ENCODE data around the gene GRID1.

Gene GRID1

GRCh38 chr10:85570871-85571270 lies 795.7 kb downstream of the GRID1 start:
- TF ChIP-seq CTCF (IDR thresholded peaks at IDR 0.05; ENCODE audit: extremely low read depth, insufficient read depth, missing control alignments), result no peak
- no peak for DNase-seq (ENCODE audit: low spot score)
- in situ Hi-C loops (cut with MboI; ENCODE audit: low pct_unique_long_range_greater_than_20kb, low sequenced_read_pairs, unreplicated experiment), result no loop called here

DNA sequence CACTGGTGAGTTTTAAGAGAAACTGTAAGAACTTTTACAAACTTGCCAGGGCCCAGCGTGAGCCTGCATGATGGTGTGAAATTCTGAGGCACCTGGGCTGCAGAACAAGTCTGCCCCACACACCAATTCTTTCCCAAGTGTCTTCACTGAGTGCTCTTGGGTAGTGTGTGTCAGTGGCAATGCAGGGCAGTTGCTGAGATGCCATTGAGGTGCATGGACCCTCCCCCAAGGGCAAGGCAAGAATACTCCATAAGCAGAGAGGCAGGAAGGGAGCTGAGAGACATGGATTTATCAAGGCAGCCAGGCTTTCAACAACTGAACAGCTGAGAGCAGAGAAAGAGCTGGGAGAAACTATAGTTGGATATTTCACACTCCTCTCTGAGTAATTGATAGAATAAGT lies 801.2 kb downstream of the GRID1 start:
- DNase-seq (ENCODE audit: low spot score), result no peak
- TF ChIP-seq CTCF (IDR thresholded peaks at IDR 0.05; ENCODE audit: extremely low read depth, insufficient read depth, missing control alignments), result no peak
- in situ Hi-C loops (cut with MboI; ENCODE audit: low pct_unique_long_range_greater_than_20kb, low sequenced_read_pairs, unreplicated experiment), result no loop called here

- no peak for TF ChIP-seq CTCF (IDR thresholded peaks at IDR 0.05; ENCODE audit: extremely low read depth, insufficient read depth, missing control alignments)
- in situ Hi-C loops (cut with MboI; ENCODE audit: low pct_unique_long_range_greater_than_20kb, low sequenced_read_pairs, unreplicated experiment), result no loop called here
- no peak for DNase-seq (ENCODE audit: low spot score)
Observed at GRCh38 chr10:85558533-85558932, 808.1 kb downstream of the GRID1 start.

DNA sequence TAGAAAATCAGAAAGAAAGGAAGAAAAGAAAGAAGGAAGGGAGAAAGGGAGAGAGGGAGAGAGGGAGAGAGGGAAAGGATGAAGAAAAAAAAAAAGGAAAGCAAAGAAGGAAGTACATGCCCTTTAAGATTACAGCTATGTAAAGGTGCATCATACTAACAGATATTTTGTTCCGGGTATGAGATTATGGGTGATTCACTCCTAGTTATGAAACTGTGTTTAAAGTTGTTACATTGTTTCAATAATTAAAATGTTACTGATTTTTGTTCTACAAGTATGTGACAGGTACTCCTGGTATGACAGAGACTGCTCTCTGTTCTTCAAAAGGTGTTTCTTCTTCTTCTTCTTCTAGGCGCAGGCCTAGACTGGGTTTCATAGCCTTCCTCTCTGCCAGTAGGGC lies 808.9 kb downstream of the GRID1 start:
- no peak for DNase-seq (ENCODE audit: low spot score)
- in situ Hi-C loops (cut with MboI; ENCODE audit: low pct_unique_long_range_greater_than_20kb, low sequenced_read_pairs, unreplicated experiment), result no loop called here
- no peak for TF ChIP-seq CTCF (IDR thresholded peaks at IDR 0.05; ENCODE audit: extremely low read depth, insufficient read depth, missing control alignments)

GRCh38 chr10:85557077-85557476 lies 809.5 kb downstream of the GRID1 start:
- TF ChIP-seq CTCF (IDR thresholded peaks at IDR 0.05; ENCODE audit: extremely low read depth, insufficient read depth, missing control alignments), result no peak
- in situ Hi-C loops (cut with MboI; ENCODE audit: low pct_unique_long_range_greater_than_20kb, low sequenced_read_pairs, unreplicated experiment), result no loop called here

More at GRCh38 chr10:85557077-85557476, 809.5 kb downstream of the GRID1 start:
- no peak for DNase-seq (ENCODE audit: low spot score)
